ENCODE data around the gene PPP4C.

GRCh38 chr16:30077656-30078055, 1.9 kb downstream of the PPP4C start:
- TF ChIP-seq, protein P1, sequence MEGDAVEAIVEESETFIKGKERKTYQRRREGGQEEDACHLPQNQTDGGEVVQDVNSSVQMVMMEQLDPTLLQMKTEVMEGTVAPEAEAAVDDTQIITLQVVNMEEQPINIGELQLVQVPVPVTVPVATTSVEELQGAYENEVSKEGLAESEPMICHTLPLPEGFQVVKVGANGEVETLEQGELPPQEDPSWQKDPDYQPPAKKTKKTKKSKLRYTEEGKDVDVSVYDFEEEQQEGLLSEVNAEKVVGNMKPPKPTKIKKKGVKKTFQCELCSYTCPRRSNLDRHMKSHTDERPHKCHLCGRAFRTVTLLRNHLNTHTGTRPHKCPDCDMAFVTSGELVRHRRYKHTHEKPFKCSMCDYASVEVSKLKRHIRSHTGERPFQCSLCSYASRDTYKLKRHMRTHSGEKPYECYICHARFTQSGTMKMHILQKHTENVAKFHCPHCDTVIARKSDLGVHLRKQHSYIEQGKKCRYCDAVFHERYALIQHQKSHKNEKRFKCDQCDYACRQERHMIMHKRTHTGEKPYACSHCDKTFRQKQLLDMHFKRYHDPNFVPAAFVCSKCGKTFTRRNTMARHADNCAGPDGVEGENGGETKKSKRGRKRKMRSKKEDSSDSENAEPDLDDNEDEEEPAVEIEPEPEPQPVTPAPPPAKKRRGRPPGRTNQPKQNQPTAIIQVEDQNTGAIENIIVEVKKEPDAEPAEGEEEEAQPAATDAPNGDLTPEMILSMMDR (IDR thresholded peaks at IDR 0.05; ENCODE audit: insufficient read depth, low read length, poor library complexity, severe bottlenecking): no peak
- no peak for TF ChIP-seq EZH2phosphoT487 (conservative IDR thresholded peaks at IDR 0.05; ENCODE audit: low read length)

All from SU-DHL-6 (cell line).